Transverse colon (tissue), 4 donors: ENCODE results near the gene TAPBPL. TPM values are rescaled to one million over a fixed set of nuclear protein-coding genes. Genes with fewer than 3 reads are reported as not detected.

Experiments
- DNase-seq: peaks from one replicate; pipeline ENCODE4 v3.0.0-alpha.2; 2019
- H3K27ac ChIP-seq, 4 donors: fragments of 200-600 bp; sonication (generic); 2 replicates each; pipeline ENCODE4 v1.5.1; 2016 to 2018; ENCODE audit warnings: inconsistent platforms in 4 of 4
- H3K27me3 ChIP-seq: fragments of 200-600 bp; sonication (generic); 2 replicates; pipeline ENCODE4 v1.5.1; 2017; ENCODE audit warnings: inconsistent platforms
- H3K36me3 ChIP-seq, 4 donors: fragments of 200-600 bp; sonication (generic); 2 replicates each; pipeline ENCODE4 v1.5.1; 2017 to 2019; ENCODE audit warnings: inconsistent platforms in 4 of 4
- H3K4me1 ChIP-seq, 4 donors: fragments of 200-600 bp; sonication (generic); 2 replicates each; pipeline ENCODE4 v1.5.1; 2017 to 2020; ENCODE audit warnings: inconsistent platforms in 4 of 4
- H3K4me3 ChIP-seq, 4 donors: fragments of 200-600 bp; sonication (generic); 1 replicate in 1 of 4; 2 replicates in 3 of 4; pipeline versions ENCODE4 v1.5.1 to v1.6.1; 2017 to 2019; ENCODE audit warnings: inconsistent platforms in 4 of 4
- H3K9me3 ChIP-seq, 2 donors: fragments of 200-600 bp; sonication (generic); 2 replicates each; pipeline ENCODE4 v1.5.1; 2017 to 2019; ENCODE audit warnings: inconsistent platforms in 2 of 2
- CTCF ChIP-seq, 5 experiments: fragments of 200-600 bp in 3 of 5; fragments of 450-650 bp in 2 of 5; sonication (generic) in 3 of 5; IDR thresholded peaks; 1 replicate in 2 of 5; 2 replicates in 3 of 5; pipeline ENCODE4 v1.5.1; 2016 to 2017; ENCODE audit warnings: antibody characterized with exemption in 5 of 5, inconsistent platforms in 3 of 5, mild to moderate bottlenecking in 2 of 5, moderate library complexity in 1 of 5
- EP300 ChIP-seq: sonication (generic); formaldehyde crosslinking; IDR thresholded peaks from one replicate; pipeline ENCODE4 v1.6.1; 2017; ENCODE audit warnings: antibody characterized with exemption, low read depth
- POLR2A ChIP-seq: fragments of 450-650 bp; IDR thresholded peaks from one replicate; pipeline ENCODE4 v1.6.1; 2016; ENCODE audit warnings: antibody characterized with exemption, mild to moderate bottlenecking, moderate library complexity
- POLR2AphosphoS5 ChIP-seq, 3 donors: sonication (generic); formaldehyde crosslinking; IDR thresholded peaks; one replicate each; pipeline ENCODE4 v1.6.1; 2016; ENCODE audit warnings: antibody characterized with exemption in 3 of 3
- WGBS, 2 donors: methylation state at CpG; one replicate each; pipeline ENCODE4 v1.1.5; 2018; ENCODE audit warnings: low coverage in 1 of 2; 5-methylcytosine and 5-hydroxymethylcytosine counted together
- in situ Hi-C, 4 donors: fragments of 200-750 bp; cut with MboI; loops; one replicate each; pipeline versions ENCODE4 v1.15.0 to v1.15.1; 2017; ENCODE audit warnings: low sequenced_read_pairs in 3 of 4, low pct_ligation_motif_present in 1 of 4, low pct_unique_long_range_greater_than_20kb in 1 of 4
- intact Hi-C: fragments of 100-400 bp; cut with DNase I; formaldehyde crosslinking; loops from one replicate; pipeline ENCODE4 v1.15.1; 2023; ENCODE audit warnings: low total_unique reads
- total RNA-seq, 4 donors: library from RNA; depleted of rRNA; stranded (reverse); fragments of >200 nt; gene quantifications; one replicate each; pipeline ENCODE4 v1.1.0, GENCODE V29; 2016

TAPBPL gene, protein sequence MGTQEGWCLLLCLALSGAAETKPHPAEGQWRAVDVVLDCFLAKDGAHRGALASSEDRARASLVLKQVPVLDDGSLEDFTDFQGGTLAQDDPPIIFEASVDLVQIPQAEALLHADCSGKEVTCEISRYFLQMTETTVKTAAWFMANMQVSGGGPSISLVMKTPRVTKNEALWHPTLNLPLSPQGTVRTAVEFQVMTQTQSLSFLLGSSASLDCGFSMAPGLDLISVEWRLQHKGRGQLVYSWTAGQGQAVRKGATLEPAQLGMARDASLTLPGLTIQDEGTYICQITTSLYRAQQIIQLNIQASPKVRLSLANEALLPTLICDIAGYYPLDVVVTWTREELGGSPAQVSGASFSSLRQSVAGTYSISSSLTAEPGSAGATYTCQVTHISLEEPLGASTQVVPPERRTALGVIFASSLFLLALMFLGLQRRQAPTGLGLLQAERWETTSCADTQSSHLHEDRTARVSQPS
- 10 to 100 TPM; 47.6 to 99.1 (median 79.3) TPM for total RNA-seq

- intact Hi-C loops (no loop called here), in situ Hi-C loops (loop anchor here in 3 of 4 donors (10.0 to 25.0 kb wide), 2 partner anchors 114 to 117 kb away; partner anchors contain the start of gene TNFRSF1A (in 2 of the 3))
- Histone ChIP-seq H3K4me3 (peak within 1 kb of the TSS; percentile 65 to 78 (median 73)), H3K27ac (peak within 1 kb of the TSS; percentile 97 to 99 (median 98)), H3K27me3 (no peaks in the 10 kb centered on the region), H3K9me3 (no peaks in the 10 kb centered on the region), H3K4me1 (peaks cover 16 to 34% (median 26%) of the 10 kb centered on the region in 4 donors), H3K36me3 (peaks cover 0 to under 1% (median under 1%) of the 10 kb centered on the region in 4 donors)
- no peak for TF ChIP-seq EP300
- TF ChIP-seq POLR2AphosphoS5 (IDR thresholded peaks at IDR 0.05), result peak; percentile 78 to 81 (median 78)
- peak in 1 of 5 experiments; percentile 8 for TF ChIP-seq CTCF (IDR thresholded peaks at IDR 0.05)
- peak; percentile 78 for TF ChIP-seq POLR2A
- peak; percentile 89 for DNase-seq
- 1% methylated on average over 27 of the region's 27 CpGs; no CpG with 5 or more reads in 1 of the 2 donors for WGBS, 2 donors
Observed at GRCh38 chr12:6451348-6452244, at the start of gene TAPBPL. TSS of gene TAPBPL (plus strand) at chr12:6452042. CDS start at chr12:6452249, 207 bp downstream.

DNA sequence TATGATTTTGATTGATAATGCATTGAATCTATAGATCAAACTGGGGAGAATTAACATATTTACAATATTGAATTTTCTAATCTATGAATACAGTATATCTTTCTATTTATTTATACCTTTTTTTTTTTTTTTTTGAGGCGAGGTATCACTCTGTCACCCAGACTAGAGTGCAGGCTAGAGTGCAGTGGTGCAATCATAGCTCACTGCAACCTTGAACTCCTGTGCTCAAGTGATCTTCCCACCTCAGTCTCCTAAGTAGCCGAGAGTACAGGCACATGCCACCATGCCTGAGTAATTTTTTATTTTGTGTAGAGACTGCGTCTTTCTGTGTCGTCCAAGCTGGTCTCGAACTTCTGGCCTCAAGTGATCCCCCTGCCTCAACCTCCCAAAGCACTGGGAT lies 47.5 kb upstream of the TAPBPL start:
- TF ChIP-seq POLR2A, result no peak
- no peak for TF ChIP-seq CTCF (IDR thresholded peaks at IDR 0.05)
- no peak for TF ChIP-seq EP300
- no peak for TF ChIP-seq POLR2AphosphoS5 (IDR thresholded peaks at IDR 0.05)
- Histone ChIP-seq H3K4me3 (no peak overlapping the region), H3K9me3 (no peaks in the 10 kb centered on the region), H3K27ac (no peak overlapping the region), H3K36me3 (no peaks in the 10 kb centered on the region), H3K4me1 (peaks cover 0 to 15% (median 6%) of the 10 kb centered on the region in 4 donors), H3K27me3 (no peaks in the 10 kb centered on the region)
- intact Hi-C loops, result no loop called here
- 84 to 93% methylated on average over 4 to 5 of the region's 5 CpGs for WGBS, 2 donors
- DNase-seq, result no peak
- in situ Hi-C loops, result no loop called here

DNA sequence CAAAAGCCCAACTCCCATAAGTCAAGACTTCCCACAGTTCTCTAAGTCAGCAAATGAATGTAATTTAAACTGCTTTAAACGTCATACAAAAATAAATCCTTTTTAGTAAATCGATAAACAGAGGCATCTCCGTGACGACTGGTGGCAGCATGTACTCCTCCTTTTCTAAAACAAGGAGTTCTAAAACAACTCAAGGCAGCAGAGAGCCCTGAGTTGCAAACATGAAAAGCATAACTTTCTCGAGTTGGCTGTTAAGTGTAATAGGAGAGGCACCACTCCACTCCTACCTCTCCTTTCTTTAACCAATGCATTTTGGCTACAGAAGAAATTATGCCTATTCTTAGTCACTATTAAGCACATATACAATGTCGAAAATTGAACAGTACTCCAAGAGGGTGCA lies 45.9 kb upstream of the TAPBPL start:
- Histone ChIP-seq H3K4me1 (no peaks in the 10 kb centered on the region), H3K27me3 (no peaks in the 10 kb centered on the region), H3K4me3 (no peak overlapping the region), H3K9me3 (no peaks in the 10 kb centered on the region), H3K27ac (no peak overlapping the region), H3K36me3 (no peaks in the 10 kb centered on the region)
- in situ Hi-C loops, result no loop called here
- no peak for DNase-seq
- intact Hi-C loops, result no loop called here
- TF ChIP-seq CTCF (IDR thresholded peaks at IDR 0.05), result no peak
- TF ChIP-seq POLR2A, result no peak
- no peak for TF ChIP-seq POLR2AphosphoS5 (IDR thresholded peaks at IDR 0.05)
- TF ChIP-seq EP300, result no peak
- WGBS, 2 donors, result 53 to 56% methylated on average over 6 of the region's 6 CpGs
